Measurements from ENCODE around the gene PPP1R9B. TPM values are rescaled to one million over a fixed set of nuclear protein-coding genes. Genes with fewer than 3 reads are reported as not detected.

The PPP1R9B gene
- total and polyA plus RNA-seq, 2 donors (not counting 1 experiment from before 2014, with no cell fraction given): 80.7 to 220 TPM

DNA sequence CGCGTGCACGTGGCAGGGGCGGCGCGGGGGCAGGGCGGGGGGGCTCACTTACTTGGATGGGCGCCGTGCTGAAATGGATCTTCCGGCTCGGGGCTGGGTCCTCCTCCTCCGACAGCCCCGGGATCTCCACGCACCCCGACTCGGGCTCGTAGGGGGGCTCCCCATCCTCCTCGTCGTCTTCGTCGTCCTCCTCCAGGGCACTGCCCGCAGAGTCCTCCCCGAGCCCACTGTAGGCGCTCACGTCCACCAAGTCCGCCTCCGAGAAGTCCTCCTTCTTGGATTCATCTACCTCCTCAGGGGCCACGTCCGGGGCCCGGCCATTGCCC is 1.4 kb downstream of the PPP1R9B start:
- Histone ChIP-seq H3K79me2 (ENCODE audit: control insufficient read depth, insufficient read depth, low read length) (peaks cover 68% of the 10 kb centered on the region), H3K4me3 (ENCODE audit: control extremely low read depth in 1 of 5, extremely low read depth in 1 of 5, insufficient read depth in 1 of 5, low read depth in 2 of 5, low read length in 4 of 5) (peak overlapping the region; percentile 49 to 97 (median 85)), H3K4me1 (ENCODE audit: control insufficient read depth in 2 of 2, insufficient read depth in 2 of 2, low read length in 2 of 2) (peaks cover 40 to 54% of the 10 kb centered on the region in 2 donors), H3K27me3 (replicated peaks in 1 of 4; ENCODE audit: control extremely low read depth in 1 of 4, control insufficient read depth in 3 of 4, insufficient read depth in 4 of 4, low read length in 3 of 4) (no peaks in the 10 kb centered on the region), H3K9ac (ENCODE audit: low read length) (peak overlapping the region; percentile 95), H3K4me2 (replicated peaks; ENCODE audit: low read depth, low read length, poor library complexity, severe bottlenecking) (peak overlapping the region; percentile 92), H3K36me3 (replicated peaks in 1 of 2; ENCODE audit: control extremely low read depth in 1 of 2, control insufficient read depth in 1 of 2, extremely low read depth in 1 of 2, insufficient read depth in 2 of 2, low read length in 1 of 2) (peaks cover 0 to 24% of the 10 kb centered on the region in 2 experiments), H3K27ac (ENCODE audit: low read length in 2 of 2) (peak overlapping the region; percentile 82 to 94), H2AFZ (ENCODE audit: insufficient read depth, low read depth, low read length, poor library complexity, severe bottlenecking) (peak overlapping the region; percentile 34), H3K9me3 (ENCODE audit: control extremely low read depth in 1 of 3, control insufficient read depth in 2 of 3, insufficient read depth in 1 of 3, low read length in 2 of 3) (no peaks in the 10 kb centered on the region), H4K20me1 (ENCODE audit: control insufficient read depth, insufficient read depth, low read length, poor library complexity, severe bottlenecking) (peaks cover 61% of the 10 kb centered on the region)
- Mint-ChIP-seq H3K27me3 (no peaks in the 10 kb centered on the region), H3K4me1 (peaks cover 50% of the 10 kb centered on the region), H3K9me3 (ENCODE audit: insufficient read depth) (no peaks in the 10 kb centered on the region), H3K27ac (peak overlapping the region; percentile 98), H3K4me3 (peak overlapping the region; percentile 100)
- 0% methylated on average over 30 of the region's 30 CpGs for WGBS (ENCODE audit: insufficient coverage)
- ChIA-PET CTCF (interaction anchor here (1.1 to 5.1 kb wide), 7 partner anchors 9 to 56 kb away, joined by 4 to 65 read pairs (median 12); partner anchors contain the start of gene PDK2), POLR2A (interaction anchor here (1.1 to 3.8 kb wide), 5 partner anchors 10 to 29 kb away, joined by 3 to 22 read pairs (median 8); no protein-coding TSS in a partner anchor)
- DNase-seq (no peak), ATAC-seq (ENCODE audit: low read depth) (no peak)
- intact Hi-C loops (cut with micrococcal nuclease): no loop called here
- TF ChIP-seq EZH2 (IDR thresholded peaks at IDR 0.05; ENCODE audit: borderline replicate concordance, insufficient read depth, low read depth, low read length, poor library complexity, severe bottlenecking): no peak
- TF ChIP-seq, protein P1, sequence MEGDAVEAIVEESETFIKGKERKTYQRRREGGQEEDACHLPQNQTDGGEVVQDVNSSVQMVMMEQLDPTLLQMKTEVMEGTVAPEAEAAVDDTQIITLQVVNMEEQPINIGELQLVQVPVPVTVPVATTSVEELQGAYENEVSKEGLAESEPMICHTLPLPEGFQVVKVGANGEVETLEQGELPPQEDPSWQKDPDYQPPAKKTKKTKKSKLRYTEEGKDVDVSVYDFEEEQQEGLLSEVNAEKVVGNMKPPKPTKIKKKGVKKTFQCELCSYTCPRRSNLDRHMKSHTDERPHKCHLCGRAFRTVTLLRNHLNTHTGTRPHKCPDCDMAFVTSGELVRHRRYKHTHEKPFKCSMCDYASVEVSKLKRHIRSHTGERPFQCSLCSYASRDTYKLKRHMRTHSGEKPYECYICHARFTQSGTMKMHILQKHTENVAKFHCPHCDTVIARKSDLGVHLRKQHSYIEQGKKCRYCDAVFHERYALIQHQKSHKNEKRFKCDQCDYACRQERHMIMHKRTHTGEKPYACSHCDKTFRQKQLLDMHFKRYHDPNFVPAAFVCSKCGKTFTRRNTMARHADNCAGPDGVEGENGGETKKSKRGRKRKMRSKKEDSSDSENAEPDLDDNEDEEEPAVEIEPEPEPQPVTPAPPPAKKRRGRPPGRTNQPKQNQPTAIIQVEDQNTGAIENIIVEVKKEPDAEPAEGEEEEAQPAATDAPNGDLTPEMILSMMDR (IDR thresholded peaks at IDR 0.05): no peak
